GM18498 (cell line): ENCODE results near the gene ZNF708.
"Not testable (repeated sequence)": the region's sequence is repeated elsewhere in the genome, so short reads cannot be mapped to it uniquely, and the experiment has no call there.

Experiments used
- ATAC-seq: cut with Tn5 transposase; IDR thresholded peaks from one replicate; pipeline ENCODE4 v1.9.1; 2021; ENCODE audit warnings: mild to moderate bottlenecking, moderate library complexity; ENCODE audit not compliant: unreplicated experiment

The ZNF708 gene

DNA sequence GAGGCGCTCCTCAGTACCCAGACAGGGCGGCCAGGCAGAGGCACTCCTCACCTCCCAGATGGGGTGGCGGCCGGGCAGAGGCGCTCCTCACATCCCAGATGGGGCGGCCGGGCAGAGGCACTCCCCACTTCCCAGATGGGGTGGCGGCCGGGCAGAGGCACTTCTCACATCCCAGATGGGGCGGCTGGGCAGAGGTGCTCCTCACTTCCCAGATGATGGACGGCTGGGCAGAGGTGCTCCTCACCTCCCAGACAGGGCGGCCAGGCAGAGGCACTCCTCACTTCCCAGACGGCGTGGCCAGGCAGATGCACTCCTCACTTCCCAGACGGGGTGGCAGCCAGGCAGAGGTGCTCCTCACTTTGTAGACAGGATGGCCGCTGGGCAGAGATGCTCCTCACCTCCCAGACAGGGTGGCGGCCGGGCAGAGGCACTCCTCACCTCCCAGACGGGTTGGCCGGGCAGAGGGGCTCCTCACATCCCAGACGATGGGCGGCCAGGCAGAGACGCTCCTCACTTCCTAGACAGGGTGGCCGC, 68.3 kb downstream of the ZNF708 start:
- not testable (repeated sequence) for ATAC-seq

DNA sequence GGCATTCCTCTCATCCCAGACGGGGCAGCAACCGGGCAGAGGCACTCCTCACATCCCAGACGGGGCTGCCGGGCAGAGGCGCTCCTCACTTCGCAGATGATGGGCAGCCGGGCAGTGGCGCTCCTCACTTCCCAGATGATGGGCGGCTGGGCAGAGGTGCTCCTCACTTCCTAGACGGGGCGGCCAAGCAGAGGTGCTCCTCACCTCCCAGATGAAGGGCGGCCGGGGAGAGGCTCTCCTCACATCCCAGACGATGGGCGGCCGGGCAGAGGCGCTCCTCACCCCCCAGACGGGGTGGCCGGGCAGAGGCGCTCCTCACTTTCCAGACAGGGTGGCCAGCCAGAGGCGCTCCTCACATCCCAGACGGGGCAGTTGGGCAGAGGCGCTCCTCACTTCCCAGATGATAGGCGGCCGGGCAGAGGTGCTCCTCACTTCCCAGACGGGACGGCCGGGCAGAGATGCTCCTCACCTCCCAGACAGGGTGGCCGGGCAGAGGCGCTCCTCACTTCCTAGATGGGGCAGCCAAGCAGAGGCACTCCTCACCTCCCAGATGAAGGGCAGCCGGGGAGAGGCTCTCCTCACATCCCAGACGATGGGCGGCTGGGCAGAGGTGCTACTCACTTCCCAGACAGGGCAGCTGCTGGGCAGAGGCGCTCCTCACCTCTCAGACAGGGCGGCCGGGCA, 68.9 kb downstream of the ZNF708 start:
- ATAC-seq: no peak

DNA sequence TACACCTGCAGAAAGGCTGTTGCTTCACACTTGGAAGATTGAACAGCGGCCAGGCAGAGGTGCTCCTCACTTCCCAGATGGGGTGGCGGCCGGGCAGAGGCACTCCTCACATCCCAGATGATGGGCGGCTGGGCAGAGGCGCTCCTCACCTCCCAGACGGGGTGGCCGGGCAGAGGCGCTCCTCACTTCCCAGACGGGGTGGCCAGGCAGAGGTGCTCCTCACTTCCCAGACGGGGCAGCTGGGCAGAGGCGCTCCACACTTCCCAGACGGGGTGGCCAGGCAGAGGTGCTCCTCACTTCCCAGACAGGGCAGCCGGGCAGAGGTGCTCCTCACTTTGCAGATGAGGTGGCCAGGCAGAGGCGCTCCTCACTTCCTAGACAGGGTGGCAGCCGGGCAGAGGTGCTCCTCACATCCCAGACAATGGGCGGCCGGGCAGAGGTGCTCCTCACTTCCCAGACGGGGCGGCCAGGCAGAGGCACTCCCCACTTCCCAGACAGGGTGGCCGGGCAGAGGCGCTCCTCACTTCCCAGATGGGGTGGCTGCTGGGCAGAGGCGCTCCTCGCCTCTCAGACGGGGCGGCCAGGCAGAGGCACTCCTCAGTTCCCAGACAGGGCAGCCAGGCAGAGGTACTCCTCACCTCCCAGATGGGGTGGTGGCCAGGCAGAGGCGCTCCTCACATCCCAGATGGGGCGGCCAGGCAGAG, 69.6 kb downstream of the ZNF708 start:
- not testable (repeated sequence) for ATAC-seq

GRCh38 chr19:21256722-21257121, 72.5 kb downstream of the ZNF708 start:
- ATAC-seq: no peak
